Spinal cord (tissue), 10 donors: ENCODE data around the gene CFAP107. TPM values are rescaled to one million over a fixed set of nuclear protein-coding genes. Genes with fewer than 3 reads are reported as not detected.
A peak's percentile ranks its signal among the peaks of the same experiment; 100 is the strongest.

Source experiments
- DNase-seq, 6 donors: peaks; one replicate each; pipeline versions ENCODE4 v3.0.0 to v3.0.0-alpha.2; 2013 to 2015; ENCODE audit warnings: low spot score in 6 of 6, low read depth in 4 of 6
- H3K27ac ChIP-seq: one replicate; pipeline ENCODE4 v1.5.1; 2013; ENCODE audit warnings: low read depth, low read length, control low read depth
- H3K27me3 ChIP-seq: one replicate; pipeline ENCODE4 v1.6.1; 2013; ENCODE audit warnings: low read length; ENCODE audit not compliant: control insufficient read depth, insufficient read depth
- H3K36me3 ChIP-seq: one replicate; pipeline ENCODE4 v1.6.1; 2013; ENCODE audit warnings: low read length; ENCODE audit not compliant: control insufficient read depth, insufficient read depth
- H3K4me1 ChIP-seq: one replicate; pipeline ENCODE4 v1.6.1; 2013; ENCODE audit warnings: low read length; ENCODE audit not compliant: control insufficient read depth, insufficient read depth
- H3K4me3 ChIP-seq: one replicate; pipeline ENCODE4 v1.5.1; 2013; ENCODE audit warnings: low read depth, low read length, control low read depth
- H3K9me3 ChIP-seq: one replicate; pipeline ENCODE4 v1.6.1; 2013; ENCODE audit warnings: low read length; ENCODE audit not compliant: control insufficient read depth, insufficient read depth
- WGBS: methylation state at CpG from one replicate; pipeline ENCODE4 v1.1.5; 2013; ENCODE audit warnings: missing lambda C conversion rate; ENCODE audit not compliant: insufficient coverage; 5-methylcytosine and 5-hydroxymethylcytosine counted together
- long read RNA-seq, 4 donors: transcript quantifications; one replicate each; lab custom pipeline, GENCODE V29; 2026
- polyA plus RNA-seq, 2 donors: library from polyadenylated mRNA; unstranded; fragments of 120-200 nt; gene quantifications; one replicate each; pipeline ENCODE4 v1.2.1, GENCODE V29; 2013; ENCODE audit not compliant: insufficient read length in 2 of 2
- total RNA-seq, 2 donors: library from RNA; depleted of rRNA in 1 of 2; stranded (reverse); fragments of 120-200 nt in 1 of 2; fragments of >200 nt in 1 of 2; gene quantifications; one replicate each; pipeline versions ENCODE4 v1.2.3 to v1.2.4, GENCODE V29; 2013 to 2014
- donor health status: healthy.

Gene CFAP107
- total RNA-seq, result 1 to 10 TPM in 1 of 2 donors, under 1 TPM in 1; 0.69 to 2.3 TPM
- 1 to 10 TPM; 7.0 to 7.5 TPM for polyA plus RNA-seq
- long read RNA-seq, donor 1, partial matches to known transcripts, result 0 of 4 reads
- long read RNA-seq, donor 1, other reads (novel, unspliced or antisense), result 0 of 4 reads
- long read RNA-seq, donor 2, result 0 reads
- long read RNA-seq, donor 3, partial matches to known transcripts, result 0 of 1 reads
- long read RNA-seq, donor 3, other reads (novel, unspliced or antisense), result 0 of 1 reads
- long read RNA-seq, donor 4, result 0 reads

GRCh38 chr1:12745992-12746323, at the start of gene CFAP107:
CFAP107 (plus strand) TSS chr1:12746200; CDS start chr1:12746431, 231 bp downstream.
- DNase-seq, result peak in 4 of 6 donors; percentile 7 to 74 (median 43)
- H3K36me3 ChIP-seq, result no peaks in the 10 kb centered on the region
- H3K9me3 ChIP-seq, result peaks cover 5% of the 10 kb centered on the region
- H3K27ac ChIP-seq, result no peak within 1 kb of the TSS
- peak within 1 kb of the TSS; percentile 6 for H3K4me3 ChIP-seq
- no peaks in the 10 kb centered on the region for H3K4me1 ChIP-seq
- 11% methylated on average over 1 of the region's 2 CpGs for WGBS
- H3K27me3 ChIP-seq, result no peaks in the 10 kb centered on the region

DNA sequence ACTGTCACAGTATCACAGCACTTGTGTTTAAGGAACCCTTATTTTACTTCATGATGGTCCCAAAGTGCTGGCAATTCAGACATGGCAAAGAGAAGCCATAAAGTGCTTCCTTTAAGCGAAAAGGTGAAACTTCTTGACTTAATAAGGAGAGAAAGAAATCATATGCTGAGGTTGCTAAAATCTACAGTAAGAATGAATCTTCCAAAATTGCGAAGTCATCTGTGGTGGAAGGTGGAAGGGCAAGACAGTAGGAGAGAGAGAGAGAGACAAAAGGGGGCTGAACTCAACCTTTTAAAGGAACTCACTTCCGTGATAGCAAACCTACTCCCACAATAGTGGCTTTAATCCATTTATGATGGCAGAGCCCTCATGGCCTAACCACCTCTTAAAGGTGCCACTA, 49.3 kb upstream of the CFAP107 start:
- no peaks in the 10 kb centered on the region for H3K27me3 ChIP-seq
- H3K9me3 ChIP-seq, result peaks cover 1% of the 10 kb centered on the region
- WGBS, result no CpG with 5 or more reads among the region's 3 CpGs
- no peak overlapping the region for H3K27ac ChIP-seq
- H3K4me3 ChIP-seq, result no peak overlapping the region
- no peaks in the 10 kb centered on the region for H3K4me1 ChIP-seq
- no peaks in the 10 kb centered on the region for H3K36me3 ChIP-seq
- no peak for DNase-seq

DNA sequence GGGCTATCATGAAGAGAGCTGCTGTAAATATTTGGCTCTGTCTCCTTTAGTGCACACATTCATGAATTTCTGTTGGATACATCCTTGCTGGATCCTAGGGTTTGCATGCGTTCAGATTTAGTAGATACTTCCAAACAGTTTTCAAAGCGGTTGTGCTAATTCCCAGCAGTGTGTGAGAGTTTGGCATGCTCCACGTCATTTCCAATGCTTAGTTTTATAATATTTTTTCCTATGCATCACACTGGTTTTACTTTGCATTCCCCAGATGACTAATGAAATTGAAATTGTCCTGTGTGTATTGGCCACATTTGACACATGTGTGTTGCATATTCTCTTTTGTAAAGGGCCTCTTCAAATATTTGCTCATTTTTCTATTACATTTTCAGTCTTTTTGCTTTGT, 48.6 kb upstream of the CFAP107 start:
- no peak overlapping the region for H3K27ac ChIP-seq
- no CpG with 5 or more reads among the region's 3 CpGs for WGBS
- peaks cover 1% of the 10 kb centered on the region for H3K9me3 ChIP-seq
- H3K4me1 ChIP-seq, result no peaks in the 10 kb centered on the region
- no peaks in the 10 kb centered on the region for H3K27me3 ChIP-seq
- no peaks in the 10 kb centered on the region for H3K36me3 ChIP-seq
- peak in 1 of 6 donors; percentile 13 for DNase-seq
- no peak overlapping the region for H3K4me3 ChIP-seq

- Histone ChIP-seq H3K4me3 (no peak overlapping the region), H3K9me3 (peaks cover under 1% of the 10 kb centered on the region), H3K27me3 (no peaks in the 10 kb centered on the region), H3K27ac (no peak overlapping the region), H3K4me1 (no peaks in the 10 kb centered on the region), H3K36me3 (no peaks in the 10 kb centered on the region)
- WGBS, result 71% methylated on average over 3 of the region's 6 CpGs
- no peak for DNase-seq
Measured at GRCh38 chr1:12703821-12704451, 42.1 kb upstream of the CFAP107 start.

GRCh38 chr1:12706061-12706460, 39.9 kb upstream of the CFAP107 start:
- 73% methylated on average over 3 of the region's 3 CpGs for WGBS
- no peaks in the 10 kb centered on the region for H3K36me3 ChIP-seq
- H3K9me3 ChIP-seq, result no peaks in the 10 kb centered on the region
- no peaks in the 10 kb centered on the region for H3K4me1 ChIP-seq
- H3K4me3 ChIP-seq, result no peak overlapping the region
- DNase-seq, result no peak
- no peak overlapping the region for H3K27ac ChIP-seq
- no peaks in the 10 kb centered on the region for H3K27me3 ChIP-seq

DNA sequence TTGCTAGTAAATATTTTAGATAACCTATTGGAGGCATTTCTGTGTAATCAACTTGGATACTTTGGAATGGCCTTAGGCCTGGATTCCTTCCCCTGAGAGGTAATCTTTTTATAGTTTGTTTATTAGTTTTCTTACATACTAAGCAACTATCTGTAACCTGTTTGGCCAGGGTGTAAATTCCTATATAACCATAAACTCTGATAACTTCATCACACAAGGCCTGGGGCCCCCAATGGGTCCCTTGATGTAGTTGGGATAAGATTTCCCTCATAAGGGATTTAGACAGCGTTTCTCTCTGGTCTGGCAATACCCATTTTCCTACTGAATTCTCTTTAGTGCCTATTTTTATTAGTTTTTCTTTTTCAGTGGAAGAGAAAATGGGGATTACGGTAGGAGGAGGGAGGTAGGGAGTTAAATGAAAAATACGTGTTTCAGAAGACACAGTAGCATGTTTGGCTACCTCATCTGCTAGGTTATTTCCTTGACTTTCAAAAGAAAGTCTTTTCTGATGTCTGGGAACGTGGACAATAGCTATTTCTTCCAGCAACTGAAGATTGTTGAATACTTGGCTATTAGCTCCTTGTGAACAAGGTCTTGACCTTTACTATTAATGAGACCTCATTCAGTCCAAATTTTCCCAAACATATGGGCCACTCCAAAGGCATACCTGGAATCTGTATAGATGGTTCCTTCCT, 37.5 kb upstream of the CFAP107 start:
- no peaks in the 10 kb centered on the region for H3K27me3 ChIP-seq
- no peaks in the 10 kb centered on the region for H3K9me3 ChIP-seq
- H3K4me3 ChIP-seq, result no peak overlapping the region
- H3K4me1 ChIP-seq, result no peaks in the 10 kb centered on the region
- no peak for DNase-seq
- no peaks in the 10 kb centered on the region for H3K36me3 ChIP-seq
- no peak overlapping the region for H3K27ac ChIP-seq
- WGBS, result 83% methylated on average over 2 of the region's 4 CpGs

DNA sequence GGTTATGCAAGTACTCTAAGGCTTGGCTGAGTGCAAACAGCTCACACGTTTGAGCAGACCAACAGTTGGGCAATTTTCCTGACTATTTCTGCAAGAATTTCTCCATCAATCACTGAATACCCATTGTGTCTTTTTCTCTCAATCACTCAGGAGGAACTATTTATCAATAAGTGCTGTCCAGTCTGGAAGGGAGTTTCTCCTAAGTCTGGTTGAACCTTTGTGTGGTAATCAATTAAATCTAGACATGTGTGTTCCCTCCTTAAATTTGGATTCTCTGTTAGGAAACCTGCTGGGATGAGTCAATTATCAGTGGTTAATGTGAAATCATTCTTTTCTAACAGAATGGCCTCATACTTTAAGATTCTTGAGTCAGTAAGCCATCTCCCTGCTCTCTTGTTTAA, 36.9 kb upstream of the CFAP107 start:
- no peak overlapping the region for H3K4me3 ChIP-seq
- H3K9me3 ChIP-seq, result no peaks in the 10 kb centered on the region
- no CpG with 5 or more reads among the region's 1 CpG for WGBS
- no peaks in the 10 kb centered on the region for H3K4me1 ChIP-seq
- no peaks in the 10 kb centered on the region for H3K27me3 ChIP-seq
- H3K36me3 ChIP-seq, result no peaks in the 10 kb centered on the region
- no peak for DNase-seq
- H3K27ac ChIP-seq, result no peak overlapping the region

DNA sequence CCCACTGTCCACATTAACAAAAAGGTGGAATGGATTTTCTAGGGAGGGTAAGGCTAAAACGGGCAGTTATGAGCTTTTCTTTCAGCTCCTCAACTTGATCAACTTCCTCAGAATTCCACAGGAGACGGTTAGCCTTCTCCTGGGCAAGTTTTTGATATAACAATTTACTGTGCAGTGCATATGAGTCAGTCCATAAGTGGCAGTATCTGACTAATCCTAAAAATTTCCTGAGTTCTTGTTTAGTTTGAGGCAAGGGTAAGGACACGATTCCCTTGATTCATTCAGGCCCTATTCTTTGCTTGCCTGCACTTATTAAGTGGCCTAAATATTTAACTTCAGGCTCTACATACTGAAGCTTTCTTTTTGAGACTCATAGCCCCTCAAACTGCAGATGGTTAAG, 36.3 kb upstream of the CFAP107 start:
- Histone ChIP-seq H3K27ac (no peak overlapping the region), H3K27me3 (no peaks in the 10 kb centered on the region), H3K9me3 (no peaks in the 10 kb centered on the region), H3K4me1 (no peaks in the 10 kb centered on the region), H3K36me3 (no peaks in the 10 kb centered on the region), H3K4me3 (no peak overlapping the region)
- WGBS, result no CpG with 5 or more reads among the region's 3 CpGs
- DNase-seq, result no peak

GRCh38 chr1:12711536-12711935, 34.5 kb upstream of the CFAP107 start:
- DNase-seq, result no peak
- Histone ChIP-seq H3K4me3 (no peak overlapping the region), H3K9me3 (no peaks in the 10 kb centered on the region), H3K27me3 (no peaks in the 10 kb centered on the region), H3K4me1 (no peaks in the 10 kb centered on the region), H3K27ac (no peak overlapping the region), H3K36me3 (no peaks in the 10 kb centered on the region)
- no CpG with 5 or more reads among the region's 3 CpGs for WGBS

DNA sequence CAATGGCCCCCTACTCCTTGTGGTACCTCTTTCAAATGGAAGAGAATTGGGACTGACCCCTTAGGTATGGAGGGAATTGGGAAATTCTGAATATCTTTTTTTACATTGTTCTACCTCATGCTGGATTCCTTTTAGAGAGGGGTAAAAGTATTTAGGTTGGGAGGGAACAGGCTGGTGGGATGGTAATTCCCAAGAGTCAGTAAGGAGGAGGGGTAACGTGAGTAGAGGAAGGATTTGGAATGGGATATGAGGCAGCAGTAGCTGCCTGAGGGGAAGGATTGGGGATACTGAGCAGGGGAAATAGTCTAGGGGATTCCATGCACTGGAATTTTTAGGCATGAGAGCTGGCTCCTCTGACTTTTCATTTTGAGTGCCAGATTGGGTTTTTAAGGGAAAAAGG, 33.9 kb upstream of the CFAP107 start:
- Histone ChIP-seq H3K27ac (no peak overlapping the region), H3K27me3 (no peaks in the 10 kb centered on the region), H3K4me3 (no peak overlapping the region), H3K4me1 (no peaks in the 10 kb centered on the region), H3K36me3 (no peaks in the 10 kb centered on the region), H3K9me3 (no peaks in the 10 kb centered on the region)
- 80% methylated on average over 1 of the region's 1 CpG for WGBS
- no peak for DNase-seq
